GM18505 (cell line): Measurements from ENCODE around the gene ALKBH5.

ENCODE experiments used
- ATAC-seq: cut with Tn5 transposase; IDR thresholded peaks from one replicate; pipeline ENCODE4 v1.9.1; 2021; ENCODE audit not compliant: unreplicated experiment
- POLR2A ChIP-seq: IDR thresholded peaks from 4 replicates; pipeline ENCODE4 v1.6.1; 2011; ENCODE audit warnings: borderline replicate concordance; ENCODE audit not compliant: insufficient read depth, insufficient read length; ENCODE audit errors: extremely low read depth

ALKBH5 gene

GRCh38 chr17:18183334-18184142 lies at the start of gene ALKBH5:
ALKBH5 (plus strand) TSS chr17:18183828; CDS start chr17:18184244, 416 bp downstream.
- peak; percentile 26 for TF ChIP-seq POLR2A
- ATAC-seq, result peak; percentile 79

GRCh38 chr17:18136357-18136756 lies 47.3 kb upstream of the ALKBH5 start:
- no peak for ATAC-seq
- no peak for TF ChIP-seq POLR2A

- TF ChIP-seq POLR2A, result no peak
- no peak for ATAC-seq
Observed at GRCh38 chr17:18138065-18138749, 45.4 kb upstream of the ALKBH5 start.

- no peak for ATAC-seq
- no peak for TF ChIP-seq POLR2A
Observed at GRCh38 chr17:18139092-18139491, 44.5 kb upstream of the ALKBH5 start.

GRCh38 chr17:18139498-18139897 lies 44.1 kb upstream of the ALKBH5 start:
- TF ChIP-seq POLR2A, result no peak
- ATAC-seq, result no peak

GRCh38 chr17:18139949-18140348 lies 43.7 kb upstream of the ALKBH5 start:
- no peak for TF ChIP-seq POLR2A
- ATAC-seq, result no peak

GRCh38 chr17:18140648-18141047 lies 43.0 kb upstream of the ALKBH5 start:
- no peak for TF ChIP-seq POLR2A
- ATAC-seq, result no peak

GRCh38 chr17:18141210-18141803 lies 42.3 kb upstream of the ALKBH5 start:
- no peak for ATAC-seq
- TF ChIP-seq POLR2A, result no peak

- no peak for ATAC-seq
- no peak for TF ChIP-seq POLR2A
Observed at GRCh38 chr17:18142417-18142816, 41.2 kb upstream of the ALKBH5 start.

- no peak for TF ChIP-seq POLR2A
- ATAC-seq, result no peak
Observed at GRCh38 chr17:18143044-18143936, 40.3 kb upstream of the ALKBH5 start.

- no peak for ATAC-seq
- no peak for TF ChIP-seq POLR2A
Observed at GRCh38 chr17:18144261-18144660, 39.4 kb upstream of the ALKBH5 start.

- no peak for ATAC-seq
- TF ChIP-seq POLR2A, result no peak
Observed at GRCh38 chr17:18144855-18145254, 38.8 kb upstream of the ALKBH5 start.

GRCh38 chr17:18145811-18146210 lies 37.8 kb upstream of the ALKBH5 start:
- no peak for TF ChIP-seq POLR2A

More at GRCh38 chr17:18145811-18146210, 37.8 kb upstream of the ALKBH5 start:
- no peak for ATAC-seq
